Tibial artery (tissue), 4 donors: ENCODE data around the gene FNBP1.

Experiments
- DNase-seq, 2 donors: peaks; one replicate each; pipeline ENCODE4 v3.0.0-alpha.2; 2019
- H3K27ac ChIP-seq, 2 donors: fragments of 200-600 bp; sonication (generic) in 1 of 2; 1 replicate in 1 of 2; 2 replicates in 1 of 2; pipeline ENCODE4 v1.5.1; 2018 to 2019; ENCODE audit warnings: mild to moderate bottlenecking in 1 of 2
- H3K27me3 ChIP-seq, 2 donors: fragments of 200-600 bp; sonication (generic) in 1 of 2; one replicate each; pipeline versions ENCODE4 v1.5.1 to v1.6.0; 2016 to 2019
- H3K36me3 ChIP-seq, 3 donors: fragments of 200-600 bp; sonication (generic) in 2 of 3; one replicate each; pipeline ENCODE4 v1.5.1; 2016 to 2019; ENCODE audit warnings: mild to moderate bottlenecking in 2 of 3
- H3K4me1 ChIP-seq, 4 donors: fragments of 200-600 bp; sonication (generic) in 2 of 4; 1 replicate in 3 of 4; 2 replicates in 1 of 4; pipeline ENCODE4 v1.5.1; 2016 to 2019
- H3K4me3 ChIP-seq, 2 donors: fragments of 200-600 bp; sonication (generic) in 1 of 2; 1 replicate in 1 of 2; 2 replicates in 1 of 2; pipeline ENCODE4 v1.5.1; 2018 to 2019; ENCODE audit warnings: mild to moderate bottlenecking in 2 of 2
- H3K9me3 ChIP-seq, 3 donors: fragments of 200-600 bp; sonication (generic) in 1 of 3; one replicate each; pipeline ENCODE4 v1.5.1; 2016 to 2019
- CTCF ChIP-seq, 2 experiments: fragments of 200-600 bp in 1 of 2; fragments of 450-650 bp in 1 of 2; IDR thresholded peaks; one replicate each; pipeline ENCODE4 v1.5.1; 2017 to 2019; ENCODE audit warnings: antibody characterized with exemption in 2 of 2, mild to moderate bottlenecking in 1 of 2, moderate library complexity in 1 of 2
- intact Hi-C: fragments of 100-400 bp; cut with DNase I; formaldehyde crosslinking; loops from one replicate; pipeline ENCODE4 v1.15.0; 2023; ENCODE audit warnings: low total_unique reads

The FNBP1 gene

DNA sequence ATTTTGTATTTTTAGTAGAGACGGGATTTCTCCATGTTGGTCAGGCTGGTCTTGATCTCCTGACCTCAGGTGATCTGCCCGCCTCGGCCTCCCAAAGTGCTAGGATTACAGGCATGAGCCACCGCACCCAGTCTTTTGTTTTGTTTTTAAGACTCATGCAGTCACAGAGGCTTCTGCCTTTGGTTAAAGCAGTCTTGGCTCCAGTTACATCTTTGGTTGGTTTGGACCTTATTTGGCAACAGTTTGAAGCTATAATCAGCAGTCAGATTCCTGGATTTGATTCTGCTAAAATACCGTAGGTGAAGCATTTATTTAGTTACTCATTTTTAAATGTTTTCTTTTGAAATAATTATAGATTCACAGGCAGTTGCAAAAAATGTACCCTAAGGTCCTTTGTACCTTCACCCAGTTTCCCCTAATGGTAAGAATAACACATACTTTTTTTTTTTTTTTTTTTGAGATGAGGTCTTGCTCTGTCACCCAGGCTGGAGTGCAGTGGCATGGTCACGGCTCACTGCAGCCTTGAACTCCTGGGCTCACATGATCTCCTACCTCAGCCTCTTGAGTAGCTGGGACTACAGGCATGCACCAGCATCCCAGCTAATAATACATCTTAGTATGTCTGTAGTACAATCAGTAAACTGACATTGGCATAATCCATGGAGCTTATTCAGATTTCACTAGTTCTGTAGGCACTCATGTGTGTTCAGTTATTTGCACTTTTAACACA lies 192.0 kb downstream of the FNBP1 start:
- intact Hi-C loops, result no loop called here
- no peak for DNase-seq
- TF ChIP-seq CTCF (IDR thresholded peaks at IDR 0.05), result no peak
- no peaks in the 10 kb centered on the region for H3K27me3 ChIP-seq
- H3K4me1 ChIP-seq, result peaks cover 0 to 49% (median 30%) of the 10 kb centered on the region in 4 donors
- peaks cover 29 to 55% (median 30%) of the 10 kb centered on the region in 3 donors for H3K36me3 ChIP-seq
- no peaks in the 10 kb centered on the region for H3K9me3 ChIP-seq
- H3K27ac ChIP-seq, result peak overlapping the region; percentile 70 to 75
- H3K4me3 ChIP-seq, result no peak overlapping the region

DNA sequence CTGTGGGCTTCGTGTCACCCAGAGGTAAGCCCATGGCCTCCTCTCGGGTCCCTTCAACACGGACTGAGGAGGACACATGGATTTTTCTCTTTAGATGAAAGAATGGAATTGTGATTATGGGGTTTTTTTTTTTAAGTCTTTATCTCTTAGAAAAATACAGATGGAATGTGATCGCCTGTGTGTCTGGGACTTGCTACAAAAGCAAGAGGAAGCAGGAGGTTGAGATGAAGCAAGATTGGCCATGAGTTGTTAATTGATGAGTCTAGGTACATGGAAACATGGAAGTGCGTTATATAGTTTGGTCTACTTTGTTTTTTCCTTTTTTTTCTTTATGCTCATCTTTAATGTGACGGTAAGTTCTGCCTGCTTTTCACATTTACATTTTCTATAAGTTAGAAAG lies 193.1 kb downstream of the FNBP1 start:
- Histone ChIP-seq H3K27ac (peak overlapping the region; percentile 70 to 75), H3K4me1 (peaks cover 0 to 42% (median 26%) of the 10 kb centered on the region in 4 donors)

DNA sequence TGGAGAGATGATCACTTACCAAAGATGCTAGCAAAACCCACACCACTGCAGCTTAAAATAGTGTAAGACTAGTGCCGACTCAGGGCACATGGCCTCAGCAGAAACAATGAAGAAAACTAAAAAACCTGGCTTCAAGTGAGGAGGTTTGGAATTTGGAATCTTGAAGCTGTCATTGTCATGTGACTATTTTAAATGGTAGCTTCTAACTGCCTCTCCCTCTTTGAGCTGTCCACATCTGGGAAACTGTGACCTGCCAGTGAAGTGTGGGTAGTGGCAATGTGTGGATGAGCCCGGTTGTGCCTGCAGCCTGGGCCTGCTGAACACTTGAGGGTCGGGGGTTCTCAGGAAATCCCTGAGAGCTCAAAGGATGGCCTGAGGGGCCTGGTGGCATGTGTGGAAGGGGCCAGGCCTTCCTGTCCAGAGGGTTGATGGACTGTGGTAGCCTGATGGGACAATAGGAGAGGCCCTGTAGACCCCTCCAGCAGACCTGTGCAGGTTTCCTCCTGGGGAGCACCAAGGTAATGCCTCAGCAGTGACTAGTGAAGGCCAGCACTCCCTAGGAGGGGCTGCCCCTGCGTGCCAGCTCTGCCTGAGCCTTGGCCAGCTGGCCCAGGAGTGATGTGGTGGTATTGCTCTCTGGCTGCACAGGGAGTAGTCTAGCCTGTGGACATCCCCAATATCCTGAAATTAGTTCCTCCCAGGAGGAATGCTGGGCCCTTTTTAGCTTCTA lies 194.1 kb downstream of the FNBP1 start:
- no peak for DNase-seq
- no peak for TF ChIP-seq CTCF (IDR thresholded peaks at IDR 0.05)
- Histone ChIP-seq H3K4me3 (no peak overlapping the region), H3K27ac (peak overlapping the region; percentile 1 to 75), H3K4me1 (peaks cover 0 to 42% (median 26%) of the 10 kb centered on the region in 4 donors), H3K36me3 (peaks cover 22 to 35% (median 24%) of the 10 kb centered on the region in 3 donors), H3K9me3 (no peaks in the 10 kb centered on the region), H3K27me3 (no peaks in the 10 kb centered on the region)
- intact Hi-C loops, result no loop called here

More for the DNA sequence above, 193.1 kb downstream of the FNBP1 start:
- Histone ChIP-seq H3K36me3 (peaks cover 28 to 45% (median 30%) of the 10 kb centered on the region in 3 donors), H3K27me3 (no peaks in the 10 kb centered on the region), H3K9me3 (no peaks in the 10 kb centered on the region), H3K4me3 (no peak overlapping the region)
- TF ChIP-seq CTCF (IDR thresholded peaks at IDR 0.05), result no peak
- intact Hi-C loops, result no loop called here
- no peak for DNase-seq

DNA sequence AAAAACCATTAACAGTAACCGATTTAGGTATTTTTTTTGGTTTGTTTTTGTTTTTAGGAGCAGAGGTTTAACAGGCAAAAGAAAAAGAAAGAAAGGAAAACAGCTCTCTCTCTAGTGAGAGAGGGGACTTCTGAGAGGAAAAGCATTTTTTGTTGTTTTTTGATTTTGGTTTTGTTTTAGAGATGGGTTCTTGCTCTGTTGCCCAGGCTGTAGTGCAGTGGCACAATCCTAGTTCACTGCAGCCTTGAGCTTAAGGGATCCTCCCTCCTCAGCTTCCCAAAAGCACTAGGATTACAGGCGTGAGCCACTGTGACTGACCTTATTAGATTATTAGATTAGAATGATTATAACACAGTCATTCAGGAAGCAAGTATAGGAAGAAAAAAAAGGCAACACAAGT lies 197.6 kb downstream of the FNBP1 start:
- intact Hi-C loops, result no loop called here
- TF ChIP-seq CTCF (IDR thresholded peaks at IDR 0.05), result no peak
- Histone ChIP-seq H3K36me3 (peaks cover 0 to 21% (median 10%) of the 10 kb centered on the region in 3 donors), H3K9me3 (no peaks in the 10 kb centered on the region), H3K4me3 (no peak overlapping the region), H3K4me1 (peaks cover 0 to 25% (median 13%) of the 10 kb centered on the region in 4 donors), H3K27ac (no peak overlapping the region), H3K27me3 (no peaks in the 10 kb centered on the region)
- no peak for DNase-seq

GRCh38 chr9:129841071-129841470 lies 201.9 kb downstream of the FNBP1 start:
- intact Hi-C loops, result no loop called here
- DNase-seq, result no peak
- Histone ChIP-seq H3K9me3 (no peaks in the 10 kb centered on the region), H3K27me3 (no peaks in the 10 kb centered on the region), H3K4me1 (peaks cover 0 to 40% (median 28%) of the 10 kb centered on the region in 4 donors), H3K4me3 (no peak overlapping the region), H3K27ac (no peak overlapping the region), H3K36me3 (peaks cover 0 to 17% (median 10%) of the 10 kb centered on the region in 3 donors)
- no peak for TF ChIP-seq CTCF (IDR thresholded peaks at IDR 0.05)
